Measurements from ENCODE around the gene MOB3A. TPM values are rescaled to one million over a fixed set of nuclear protein-coding genes. Genes with fewer than 3 reads are reported as not detected.
"Not testable (repeated sequence)": the region's sequence is repeated elsewhere in the genome, so short reads cannot be mapped to it uniquely, and the experiment has no call there.

MOB3A gene
- total RNA-seq, 1 donor from 2014 or later: 17.0 TPM

DNA sequence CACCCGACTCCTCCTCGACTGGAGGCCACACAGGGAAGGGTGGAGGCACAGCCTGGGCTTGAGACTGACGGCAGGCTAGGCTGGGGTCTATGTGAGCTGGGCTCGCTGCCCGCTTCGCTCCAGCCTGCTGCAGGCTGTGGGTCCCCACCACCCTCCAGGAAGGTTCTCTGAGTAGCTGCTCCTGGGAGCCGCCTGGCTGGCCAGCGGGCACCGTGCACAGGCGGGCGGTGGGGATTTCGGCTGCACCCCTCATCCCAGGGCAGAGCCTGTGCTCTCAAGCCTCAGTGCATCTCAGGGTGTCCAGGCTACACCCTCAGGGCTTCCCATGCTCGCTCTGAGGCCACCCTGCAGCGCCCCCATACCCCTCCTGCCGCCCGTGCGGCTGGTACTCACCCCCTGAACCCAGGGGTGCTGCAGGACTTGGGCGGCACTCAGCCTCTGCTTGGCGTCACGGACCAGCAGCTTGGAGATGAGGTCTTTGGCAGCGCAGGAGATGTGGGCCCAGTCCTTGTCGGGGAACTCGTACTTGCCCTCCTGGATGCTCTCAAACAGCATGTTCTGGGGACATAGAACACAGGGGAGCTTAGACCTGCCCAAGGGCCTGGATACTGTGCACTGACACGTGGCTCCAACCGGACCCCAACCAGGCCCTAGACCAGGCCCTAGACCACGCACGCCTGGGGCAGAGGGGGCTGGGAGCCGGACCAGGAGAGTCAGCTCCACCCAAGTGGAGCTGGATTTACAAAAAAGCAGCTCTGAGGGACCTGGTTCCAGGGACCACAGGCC lies 55.3 kb downstream of the MOB3A start:
- no peak for DNase-seq (ENCODE audit: low spot score)
- intact Hi-C loops (cut with DNase I): no loop called here

DNA sequence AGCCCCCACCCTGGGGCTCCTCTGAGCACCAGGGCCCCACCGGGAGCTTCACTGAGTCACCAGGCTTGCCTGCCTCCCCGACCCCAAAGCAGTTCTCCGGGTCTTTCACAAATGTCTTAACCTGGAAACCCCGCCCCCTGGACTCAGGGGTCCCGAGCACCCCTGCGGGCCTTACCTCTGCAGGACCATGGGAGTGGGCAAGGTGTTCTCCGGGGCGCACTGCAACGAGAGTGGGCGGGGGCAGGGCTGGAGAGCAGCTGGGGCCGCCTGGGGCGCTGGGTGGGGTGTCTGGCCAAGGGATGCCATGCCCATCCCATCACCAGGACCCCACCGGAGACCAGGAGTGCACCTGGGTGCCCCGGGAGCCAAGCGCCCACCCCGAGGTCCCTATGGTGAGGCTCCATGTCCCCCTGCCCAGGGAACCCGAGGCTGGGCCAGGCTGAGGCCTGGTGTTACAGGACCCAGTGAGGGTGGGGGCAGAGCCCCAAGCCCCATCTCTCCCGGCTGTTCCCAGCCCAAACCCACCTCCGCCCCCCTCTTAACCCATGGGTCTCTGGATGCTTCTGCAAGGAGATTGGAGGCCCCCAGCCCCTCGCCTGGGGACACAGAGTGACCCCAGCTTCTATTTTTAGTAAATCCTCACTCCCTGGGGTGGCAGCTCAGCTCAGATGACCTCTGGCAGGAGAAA lies 56.0 kb downstream of the MOB3A start:
- no peak for DNase-seq (ENCODE audit: low spot score)

DNA sequence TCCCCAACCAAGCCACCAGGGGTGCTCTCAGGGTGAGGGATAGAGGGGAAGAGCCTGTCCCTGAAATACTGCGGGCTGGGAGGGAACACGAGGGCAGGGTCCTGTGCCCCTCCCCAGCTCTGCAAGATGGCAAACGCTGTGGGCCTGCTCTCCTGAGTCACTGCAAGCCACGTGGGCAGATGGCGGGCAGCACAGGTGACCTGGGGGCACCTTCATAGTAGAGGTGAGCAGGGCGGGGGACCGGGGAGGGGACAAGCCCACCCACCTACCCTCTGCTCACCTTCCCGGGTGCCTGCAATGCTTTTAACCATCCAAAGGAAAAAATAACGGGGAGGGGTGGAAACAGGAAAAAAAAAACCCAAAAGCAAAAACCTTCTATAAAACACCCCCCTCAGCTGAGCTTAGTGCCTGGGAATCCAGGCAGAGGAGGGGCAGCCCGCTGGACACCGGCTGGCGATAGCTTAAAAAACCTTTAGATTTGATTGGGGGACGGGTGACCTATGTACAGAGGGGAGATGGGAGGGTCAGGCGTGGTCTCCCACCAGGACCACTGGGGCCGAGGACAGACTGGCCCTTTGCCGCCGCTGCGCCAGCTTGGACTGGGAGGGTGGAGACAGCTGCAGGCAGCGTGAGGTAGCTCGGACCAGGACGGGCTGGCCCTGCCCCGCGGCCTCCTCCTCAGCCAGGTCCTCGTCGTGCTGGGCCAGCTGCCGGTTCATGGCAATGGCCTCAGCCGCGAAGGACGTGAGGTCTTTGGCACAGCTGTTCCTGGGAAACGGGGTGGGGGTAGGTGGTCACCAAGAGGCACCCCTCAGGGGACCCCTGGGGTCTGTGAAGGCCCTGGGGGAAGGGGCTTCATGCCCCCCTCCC lies 56.8 kb downstream of the MOB3A start:
- DNase-seq (ENCODE audit: low spot score): no peak
- intact Hi-C loops (cut with DNase I): no loop called here

More for the DNA sequence above, 56.0 kb downstream of the MOB3A start:
- intact Hi-C loops (cut with DNase I): no loop called here

DNA sequence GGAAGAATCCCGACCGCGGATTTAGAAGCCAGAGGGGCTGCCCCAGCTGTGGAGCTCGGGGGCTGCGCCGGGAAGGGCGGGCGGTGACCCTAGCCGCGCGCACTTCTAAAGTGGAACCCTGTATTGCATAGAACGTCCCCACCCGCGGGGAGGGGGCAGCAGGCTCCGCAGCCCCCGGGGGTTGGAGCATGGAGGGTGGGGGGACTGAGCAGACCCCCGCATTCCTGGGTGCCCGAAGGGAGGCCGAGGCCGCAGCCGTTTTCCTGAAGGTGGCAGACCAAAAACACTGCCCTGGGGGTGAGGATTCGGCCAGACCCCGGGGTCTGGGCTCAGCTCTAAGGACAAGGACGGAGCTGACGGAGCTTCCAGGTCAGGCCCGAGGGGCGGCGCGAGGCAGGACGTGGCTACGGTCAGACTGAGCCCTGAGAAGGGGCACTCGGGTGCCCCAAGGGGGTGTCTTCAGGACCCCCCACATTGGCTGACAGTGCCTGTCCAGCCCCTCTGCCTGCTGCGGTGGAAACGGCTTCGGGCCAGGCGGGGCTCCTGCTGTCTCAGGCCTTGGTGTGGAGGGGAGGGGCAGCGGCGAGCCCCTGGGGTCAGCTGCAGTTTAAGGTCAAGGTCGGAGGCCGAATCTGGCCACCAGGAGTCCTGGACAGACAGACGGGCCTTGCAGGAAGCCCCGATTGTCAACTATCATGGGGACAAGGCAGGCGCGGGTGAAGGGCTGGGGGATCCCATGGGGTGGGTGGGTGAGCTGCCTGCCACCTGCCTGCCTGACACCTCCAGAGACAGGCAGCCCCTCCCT lies 57.6 kb downstream of the MOB3A start:
- intact Hi-C loops (cut with DNase I): no loop called here
- no peak for DNase-seq (ENCODE audit: low spot score)

DNA sequence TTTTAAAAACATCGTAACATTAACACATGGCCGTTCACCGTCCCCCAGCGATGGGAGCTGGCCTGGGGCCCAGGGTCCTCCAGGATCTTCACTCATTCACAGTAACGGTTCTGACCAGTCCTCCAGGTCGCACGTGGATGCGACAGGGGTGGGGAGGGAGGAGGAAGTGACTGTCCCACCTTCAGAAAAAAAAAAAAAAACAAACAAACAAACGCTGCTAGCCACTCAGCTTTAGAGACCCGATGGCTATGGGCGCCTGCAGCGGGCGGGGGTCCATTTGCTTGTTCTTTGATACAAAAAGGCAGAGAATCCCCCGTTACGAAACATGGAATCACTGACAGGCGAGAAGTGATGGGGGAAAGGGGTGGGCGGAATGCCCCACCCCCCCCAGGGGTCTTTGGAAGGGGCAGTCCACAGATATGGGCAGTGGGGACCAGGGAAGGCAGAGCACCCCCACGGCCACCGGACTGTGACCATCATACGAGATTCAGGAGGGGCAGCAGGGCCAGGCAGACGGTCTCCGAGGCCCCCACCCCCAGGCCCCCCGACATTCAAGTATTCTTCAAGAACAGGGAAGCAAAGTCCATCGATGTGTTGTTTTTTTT lies 58.4 kb downstream of the MOB3A start:
- DNase-seq (ENCODE audit: low spot score): no peak
- intact Hi-C loops (cut with DNase I): no loop called here

DNA sequence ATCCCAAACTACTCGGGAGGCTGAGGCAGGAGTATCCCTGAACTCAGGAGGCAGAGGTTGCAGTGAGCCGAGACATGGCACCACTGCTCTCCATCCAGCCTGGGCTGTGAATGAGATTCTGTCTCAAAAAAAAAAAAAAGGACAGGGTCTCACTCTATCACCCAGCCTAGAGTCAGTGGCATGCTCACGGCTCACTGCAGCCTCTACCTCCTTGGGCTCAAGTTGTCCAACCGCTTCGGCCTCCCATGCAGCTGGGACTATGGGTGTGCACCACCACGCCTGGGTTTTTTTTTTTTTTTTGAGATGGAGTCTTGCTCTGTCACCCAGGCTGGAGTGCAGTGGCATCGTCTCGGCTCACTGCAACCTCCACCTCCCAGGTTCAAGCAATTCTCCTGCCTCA lies 59.7 kb downstream of the MOB3A start:
- DNase-seq (ENCODE audit: low spot score): no peak
- intact Hi-C loops (cut with DNase I): no loop called here

DNA sequence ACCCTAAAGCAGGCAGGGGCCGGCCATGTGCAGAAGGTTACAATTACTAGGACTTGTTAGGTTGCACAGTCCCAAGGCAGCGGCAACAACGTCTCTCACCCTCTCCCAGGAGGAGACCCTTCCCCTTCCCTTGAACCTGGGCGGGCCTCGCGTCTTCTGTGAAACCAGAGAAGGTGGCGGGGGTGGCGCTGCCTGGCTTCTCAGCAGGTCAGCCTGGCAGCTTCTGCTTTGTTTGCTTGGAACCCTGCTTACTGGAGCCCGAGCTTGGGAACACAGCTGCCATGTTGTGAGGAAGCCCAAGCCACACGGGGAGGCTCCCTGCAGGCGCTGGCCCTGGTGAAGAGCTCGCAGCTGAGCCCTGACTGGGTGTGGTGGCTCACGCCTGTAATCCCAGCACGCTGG lies 60.5 kb downstream of the MOB3A start:
- no peak for DNase-seq (ENCODE audit: low spot score)
- intact Hi-C loops (cut with DNase I): no loop called here

DNA sequence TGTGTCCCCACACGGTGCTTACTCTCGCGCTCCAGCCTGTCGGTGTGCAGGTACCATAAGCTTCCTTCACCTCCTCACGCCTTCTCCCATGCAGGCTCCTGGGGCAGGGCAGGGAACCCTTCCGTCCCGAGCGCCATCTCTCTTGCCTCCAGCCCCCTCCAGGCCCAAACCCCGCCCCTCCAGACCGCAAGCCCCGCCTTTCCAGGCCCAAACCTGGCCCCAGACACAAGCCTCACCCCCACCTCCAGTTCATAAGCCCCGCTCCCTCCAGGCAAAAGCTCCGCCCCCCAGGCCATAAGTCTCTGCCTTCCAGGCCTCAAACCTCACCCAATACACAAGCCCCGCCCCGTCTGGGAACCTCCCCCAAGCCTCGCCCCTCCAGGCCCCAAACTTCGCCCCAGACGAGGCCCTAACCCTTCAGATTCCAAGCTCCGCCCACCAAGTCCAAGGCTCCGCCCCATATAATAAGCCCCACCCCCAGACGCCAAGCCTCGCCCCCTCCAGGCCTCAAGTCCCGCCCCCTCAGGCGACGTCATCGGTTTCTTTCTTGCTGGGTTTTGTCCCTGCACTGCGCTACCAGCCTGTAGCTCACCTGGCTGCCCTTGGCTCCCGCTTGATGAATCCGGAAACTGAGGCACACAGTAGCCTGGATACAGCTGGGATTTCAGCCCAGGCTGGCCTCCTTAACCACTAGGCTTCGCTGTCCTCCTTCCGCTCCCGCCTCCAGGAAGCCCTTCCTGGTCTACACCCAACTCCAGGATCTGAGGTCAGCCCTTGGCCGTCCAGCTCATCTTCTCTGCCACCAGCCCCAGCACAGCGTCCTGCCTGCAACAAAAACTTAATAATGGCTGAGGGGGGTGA lies 61.2 kb downstream of the MOB3A start:
- intact Hi-C loops (cut with DNase I): no loop called here
- DNase-seq (ENCODE audit: low spot score): no peak

DNA sequence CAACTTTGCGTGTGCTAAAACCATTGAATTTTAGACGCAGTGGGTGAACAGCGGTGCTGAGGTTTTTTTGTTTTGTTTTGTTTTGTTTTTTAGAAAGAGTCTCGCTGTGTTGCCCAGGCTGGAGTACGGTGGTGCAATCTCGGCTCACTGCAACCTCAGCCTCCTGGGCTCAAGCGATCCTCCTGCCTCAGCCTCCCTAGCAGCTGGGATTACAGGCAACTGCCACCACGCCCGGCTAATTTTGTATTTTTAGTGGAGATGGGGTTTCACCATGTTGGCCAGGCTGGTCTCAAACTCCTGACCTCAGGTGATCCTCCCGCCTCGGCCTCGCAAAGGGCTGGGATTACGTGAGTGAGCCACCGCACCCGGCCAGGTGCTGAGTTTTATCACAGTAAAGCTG lies 61.9 kb downstream of the MOB3A start:
- DNase-seq (ENCODE audit: low spot score); intact Hi-C loops (cut with DNase I): not testable (repeated sequence)

DNA sequence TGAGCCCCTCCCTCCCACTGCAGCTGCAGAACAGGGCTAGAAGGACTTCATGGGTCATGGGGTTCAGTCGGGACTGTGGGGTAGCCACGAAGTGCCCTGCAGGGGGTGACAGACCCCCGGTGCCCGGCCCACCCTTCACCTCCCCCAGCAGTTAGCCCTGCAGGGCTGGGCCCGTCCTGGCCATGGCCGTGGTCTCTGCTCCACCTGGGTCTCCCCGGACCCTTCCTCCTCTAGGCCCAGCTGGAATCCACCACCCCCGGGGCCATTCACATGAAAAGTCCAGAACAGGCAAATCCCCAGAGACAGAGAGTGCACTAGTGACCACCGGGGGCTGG lies 62.3 kb downstream of the MOB3A start:
- intact Hi-C loops (cut with DNase I): loop anchor here (2.0 kb wide), 1 partner anchor 27 kb away; no protein-coding TSS in a partner anchor
- DNase-seq (ENCODE audit: low spot score): no peak

DNA sequence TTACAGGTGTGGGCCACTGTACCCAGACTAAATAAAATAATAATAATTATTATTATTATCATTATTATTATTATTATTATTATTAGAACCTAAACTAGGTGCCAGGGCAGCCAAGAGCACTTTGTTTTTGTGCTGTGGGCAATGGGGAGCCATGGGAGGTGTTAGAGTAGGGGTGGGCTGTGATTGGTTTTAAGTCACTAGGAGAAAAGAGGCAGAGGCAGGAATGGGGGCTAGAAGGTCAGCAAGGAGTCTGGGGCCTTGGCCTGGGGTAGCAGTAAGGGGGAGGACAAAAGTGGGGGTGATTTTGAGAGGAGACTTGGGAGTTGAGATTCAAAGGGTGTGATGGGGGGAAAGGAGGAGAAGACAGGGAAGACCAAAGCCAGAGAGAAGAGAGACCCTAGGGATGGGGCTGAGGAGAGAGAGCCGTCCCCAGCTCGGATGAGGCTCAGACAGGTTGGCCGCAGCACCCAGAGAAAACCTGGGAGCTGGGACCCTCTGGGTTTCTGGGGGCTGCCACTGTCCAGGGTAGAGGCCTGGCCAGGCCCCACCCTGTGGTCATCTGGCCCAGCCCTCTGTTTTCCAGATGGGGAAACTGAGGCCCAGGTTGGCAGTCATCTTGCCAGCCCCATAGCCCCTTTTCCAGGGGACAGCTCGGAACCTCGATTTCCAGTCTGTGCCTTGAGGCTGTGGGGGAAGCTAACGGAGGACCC lies 62.9 kb downstream of the MOB3A start:
- intact Hi-C loops (cut with DNase I): loop anchor here (2.0 kb wide), 1 partner anchor 28 kb away; no protein-coding TSS in a partner anchor
- no peak for DNase-seq (ENCODE audit: low spot score)

DNA sequence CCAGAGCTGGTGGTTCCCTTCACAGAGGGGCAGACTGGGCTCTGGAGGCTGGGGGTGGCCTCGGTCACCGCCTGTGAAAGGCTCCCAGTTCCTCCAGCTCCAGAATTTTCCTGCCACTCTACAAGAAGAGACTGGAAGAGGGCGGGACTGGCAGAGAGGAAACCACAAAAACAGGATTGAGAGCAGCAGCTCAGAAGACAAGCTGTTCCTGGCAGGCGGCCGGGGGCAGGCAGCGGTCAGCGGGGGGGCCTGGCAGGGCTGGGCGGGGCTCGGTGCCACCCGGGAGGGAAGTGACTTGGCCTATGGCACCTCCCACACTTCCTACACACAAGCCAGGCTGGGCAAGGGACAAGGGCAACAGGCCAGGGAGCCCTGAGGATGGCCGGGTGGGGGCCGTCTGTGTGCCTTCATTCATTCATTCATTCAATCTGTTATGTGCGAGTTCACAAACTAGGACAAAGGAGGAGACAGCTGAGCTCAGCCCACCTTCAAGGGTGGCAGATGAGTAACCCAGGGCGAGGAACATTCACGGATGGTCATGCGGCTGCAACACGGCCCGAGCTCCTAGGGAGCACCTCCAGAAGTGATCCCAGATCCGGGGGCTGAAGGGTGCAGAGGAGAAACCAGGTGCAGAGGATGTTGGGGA lies 63.7 kb downstream of the MOB3A start:
- DNase-seq (ENCODE audit: low spot score): peak; percentile 98
- intact Hi-C loops (cut with DNase I): loop anchor here (2.0 kb wide), 1 partner anchor 28 kb away; no protein-coding TSS in a partner anchor

DNA sequence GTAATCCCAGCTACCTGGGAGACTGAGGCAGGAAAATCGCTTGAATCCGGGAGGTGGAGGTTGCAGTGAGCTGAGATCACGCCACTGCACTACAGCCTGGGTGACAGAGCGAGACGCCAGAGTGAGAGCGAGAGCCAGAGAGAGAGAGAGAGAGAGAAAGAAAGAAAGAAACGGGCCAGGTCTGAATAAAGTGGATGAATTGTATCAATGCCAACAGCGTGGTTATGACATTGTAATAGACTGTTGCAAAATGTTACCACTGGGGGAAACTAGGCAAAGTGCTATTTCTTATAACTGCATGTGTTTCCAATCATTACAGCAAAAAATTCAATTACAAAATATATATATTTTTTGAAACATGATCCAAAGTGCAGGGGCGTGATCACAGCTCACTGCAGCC lies 68.8 kb downstream of the MOB3A start:
- DNase-seq (ENCODE audit: low spot score): no peak
- intact Hi-C loops (cut with DNase I): no loop called here

DNA sequence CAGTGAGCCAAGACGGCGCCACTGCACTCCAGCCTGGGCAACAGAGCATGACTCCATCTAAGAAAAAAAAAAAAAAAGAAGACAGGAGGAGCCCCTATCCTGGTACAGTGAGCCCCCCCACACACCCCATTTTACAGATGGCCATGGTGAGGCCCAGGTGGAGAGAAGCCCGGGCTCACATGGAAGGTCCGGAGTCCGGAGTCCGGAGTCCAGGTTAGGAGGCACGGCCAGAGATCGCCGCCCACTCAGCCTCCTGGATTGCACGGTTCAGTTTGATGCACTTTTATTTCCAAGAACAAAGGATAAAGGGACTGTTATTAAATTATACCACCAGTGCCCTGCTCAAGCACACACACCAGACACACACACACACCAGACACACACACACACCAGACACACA lies 69.4 kb downstream of the MOB3A start:
- intact Hi-C loops (cut with DNase I): no loop called here

DNA sequence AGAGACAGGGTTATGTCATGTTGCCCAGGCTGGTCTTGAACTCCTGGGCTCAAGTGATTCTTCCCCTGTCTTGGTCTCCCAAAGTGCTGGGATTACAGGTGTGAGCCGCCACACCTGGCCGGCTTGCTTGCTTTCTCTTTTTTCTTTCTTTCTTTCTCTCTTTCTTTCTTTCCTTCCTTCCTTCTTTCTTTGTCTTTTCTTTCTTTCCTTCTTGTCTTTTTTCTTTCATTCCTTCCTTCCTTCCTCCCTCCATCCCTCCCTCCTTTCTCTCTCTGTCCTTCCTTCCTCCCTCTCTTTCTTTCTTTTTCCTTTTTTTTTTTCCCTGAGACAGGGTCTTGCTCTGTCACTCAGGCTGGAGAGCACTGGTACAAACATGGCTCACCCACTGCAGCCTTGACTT lies 73.8 kb downstream of the MOB3A start:
- intact Hi-C loops (cut with DNase I): no loop called here
- DNase-seq (ENCODE audit: low spot score): no peak

More for the DNA sequence above, 69.4 kb downstream of the MOB3A start:
- no peak for DNase-seq (ENCODE audit: low spot score)

DNA sequence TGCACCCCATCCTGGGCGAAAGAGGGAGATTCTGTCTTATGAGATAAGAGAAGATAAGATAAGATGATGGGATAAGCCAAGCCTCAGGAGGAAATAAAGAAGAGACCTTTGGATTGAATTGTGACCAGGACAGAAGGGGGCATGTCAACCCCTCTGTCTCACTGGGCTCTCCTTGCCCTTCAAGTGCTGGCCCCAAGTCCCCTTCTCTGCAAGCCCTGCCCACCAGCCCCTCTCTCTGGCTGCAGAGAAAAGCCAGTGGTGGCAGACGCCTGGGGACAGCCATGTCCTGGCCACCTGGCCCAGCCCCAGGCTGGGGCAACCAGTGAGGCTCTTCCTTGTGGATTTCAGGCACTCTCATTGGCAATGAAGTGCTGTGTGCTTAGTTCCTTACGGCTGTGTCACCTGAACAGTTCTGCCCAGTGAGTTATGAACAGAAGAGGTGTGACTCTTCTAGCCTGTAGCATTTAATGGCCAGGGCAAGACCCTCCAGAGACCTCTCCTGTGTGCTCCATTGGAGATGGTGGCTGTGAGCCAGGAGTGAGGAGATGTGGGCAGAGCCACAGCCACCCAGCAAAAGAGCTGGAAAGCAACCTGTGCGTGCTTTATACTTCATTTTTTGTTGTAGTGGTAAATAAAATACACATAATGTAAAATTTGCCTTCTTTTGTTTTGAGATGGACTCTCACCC lies 74.5 kb downstream of the MOB3A start:
- no peak for DNase-seq (ENCODE audit: low spot score)
- intact Hi-C loops (cut with DNase I): no loop called here

All from cardiac septum (tissue), 1 donor.